Measurements from ENCODE around the gene BUB1B.

Gene BUB1B

DNA sequence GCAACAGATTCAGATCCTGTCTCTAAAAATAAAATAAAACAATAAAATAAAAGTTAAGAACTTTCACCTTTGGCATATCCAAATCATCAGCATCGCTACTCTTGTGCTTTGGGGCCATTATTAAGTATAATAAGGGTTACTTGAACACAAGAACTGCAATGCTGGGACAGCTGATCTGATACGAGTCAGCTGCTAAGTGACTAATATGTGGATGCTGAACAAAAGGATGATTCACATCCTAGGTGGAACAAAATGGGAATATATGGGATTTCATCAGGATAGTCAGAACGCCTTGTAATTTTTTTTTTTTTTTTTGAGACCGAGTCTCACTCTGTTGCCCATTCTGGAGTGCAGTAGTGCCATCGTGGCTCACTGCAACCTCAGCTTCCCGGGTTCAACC is 29.7 kb downstream of the BUB1B start:
- Histone ChIP-seq H3F3A (ENCODE audit: insufficient read depth, low read length) (peaks cover 11% of the 10 kb centered on the region), H3K9me3 (replicated peaks; ENCODE audit: insufficient read depth, low read length) (no peaks in the 10 kb centered on the region), H4K20me1 (ENCODE audit: insufficient read depth, low read length) (no peaks in the 10 kb centered on the region), H3K4me3 (ENCODE audit: low read length) (no peak overlapping the region), H3K36me3 (replicated peaks; ENCODE audit: insufficient read depth, low read length) (peaks cover 22% of the 10 kb centered on the region; the same call in 1 of the 2 replicates), H3K9ac (ENCODE audit: low read length) (no peak overlapping the region), H3K79me2 (ENCODE audit: low read length) (peaks cover 77% of the 10 kb centered on the region), H3K4me1 (ENCODE audit: low read length) (peaks cover 18% of the 10 kb centered on the region), H3K4me2 (ENCODE audit: low read depth, low read length) (peak overlapping the region; percentile 33; the same call in 1 of the 2 replicates), H3K9me2 (replicated peaks; ENCODE audit: insufficient read depth, low read length) (no peaks in the 10 kb centered on the region), H3K27ac (ENCODE audit: low read length) (no peak overlapping the region), H3K27me3 (replicated peaks; ENCODE audit: insufficient read depth, low read length) (no peaks in the 10 kb centered on the region), H2AFZ (ENCODE audit: low read length) (no peak overlapping the region)
- no peak for DNase-seq
- TF ChIP-seq, protein P1, sequence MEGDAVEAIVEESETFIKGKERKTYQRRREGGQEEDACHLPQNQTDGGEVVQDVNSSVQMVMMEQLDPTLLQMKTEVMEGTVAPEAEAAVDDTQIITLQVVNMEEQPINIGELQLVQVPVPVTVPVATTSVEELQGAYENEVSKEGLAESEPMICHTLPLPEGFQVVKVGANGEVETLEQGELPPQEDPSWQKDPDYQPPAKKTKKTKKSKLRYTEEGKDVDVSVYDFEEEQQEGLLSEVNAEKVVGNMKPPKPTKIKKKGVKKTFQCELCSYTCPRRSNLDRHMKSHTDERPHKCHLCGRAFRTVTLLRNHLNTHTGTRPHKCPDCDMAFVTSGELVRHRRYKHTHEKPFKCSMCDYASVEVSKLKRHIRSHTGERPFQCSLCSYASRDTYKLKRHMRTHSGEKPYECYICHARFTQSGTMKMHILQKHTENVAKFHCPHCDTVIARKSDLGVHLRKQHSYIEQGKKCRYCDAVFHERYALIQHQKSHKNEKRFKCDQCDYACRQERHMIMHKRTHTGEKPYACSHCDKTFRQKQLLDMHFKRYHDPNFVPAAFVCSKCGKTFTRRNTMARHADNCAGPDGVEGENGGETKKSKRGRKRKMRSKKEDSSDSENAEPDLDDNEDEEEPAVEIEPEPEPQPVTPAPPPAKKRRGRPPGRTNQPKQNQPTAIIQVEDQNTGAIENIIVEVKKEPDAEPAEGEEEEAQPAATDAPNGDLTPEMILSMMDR (IDR thresholded peaks at IDR 0.05; ENCODE audit: low read length): no peak
- no peak for TF ChIP-seq EZH2 (optimal IDR thresholded peaks at IDR 0.05; ENCODE audit: low read depth, low read length)
- TF ChIP-seq EZH2phosphoT487 (IDR thresholded peaks at IDR 0.05; ENCODE audit: low read length): no peak

DNA sequence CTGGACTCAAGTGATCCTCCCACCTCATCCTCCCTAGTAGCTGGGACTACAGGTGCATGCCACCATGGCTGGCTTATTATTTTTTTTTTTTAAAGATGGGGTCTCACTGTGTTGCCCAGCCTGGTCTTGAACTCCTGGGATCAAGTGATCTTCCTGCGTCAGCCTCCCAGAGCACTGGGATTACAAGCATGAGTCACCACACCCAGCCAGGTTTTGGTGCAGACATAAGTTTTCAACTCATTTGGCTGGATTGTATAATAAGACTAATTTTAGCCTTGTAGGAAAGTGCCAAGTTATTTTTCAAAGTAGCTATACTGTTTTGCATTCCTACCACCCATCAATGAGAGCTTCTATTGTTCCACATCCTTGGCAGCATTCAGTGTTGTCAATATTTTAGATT is 32.1 kb downstream of the BUB1B start:
- Histone ChIP-seq H3K4me2 (ENCODE audit: low read depth, low read length) (no peak overlapping the region), H4K20me1 (ENCODE audit: insufficient read depth, low read length) (no peaks in the 10 kb centered on the region), H2AFZ (ENCODE audit: low read length) (no peak overlapping the region), H3K4me1 (ENCODE audit: low read length) (peaks cover 18% of the 10 kb centered on the region), H3K27me3 (replicated peaks; ENCODE audit: insufficient read depth, low read length) (no peaks in the 10 kb centered on the region), H3K36me3 (replicated peaks; ENCODE audit: insufficient read depth, low read length) (peaks cover 27% of the 10 kb centered on the region; the same call in 1 of the 2 replicates), H3K79me2 (ENCODE audit: low read length) (peaks cover 90% of the 10 kb centered on the region), H3K9me3 (replicated peaks; ENCODE audit: insufficient read depth, low read length) (no peaks in the 10 kb centered on the region), H3K4me3 (ENCODE audit: low read length) (no peak overlapping the region), H3F3A (ENCODE audit: insufficient read depth, low read length) (peaks cover 11% of the 10 kb centered on the region), H3K27ac (ENCODE audit: low read length) (no peak overlapping the region), H3K9me2 (replicated peaks; ENCODE audit: insufficient read depth, low read length) (no peaks in the 10 kb centered on the region), H3K9ac (ENCODE audit: low read length) (no peak overlapping the region)
- DNase-seq: no peak
- TF ChIP-seq EZH2phosphoT487 (IDR thresholded peaks at IDR 0.05; ENCODE audit: low read length): no peak
- TF ChIP-seq, protein P1 (IDR thresholded peaks at IDR 0.05; ENCODE audit: low read length): no peak
- no peak for TF ChIP-seq EZH2 (optimal IDR thresholded peaks at IDR 0.05; ENCODE audit: low read depth, low read length)

DNA sequence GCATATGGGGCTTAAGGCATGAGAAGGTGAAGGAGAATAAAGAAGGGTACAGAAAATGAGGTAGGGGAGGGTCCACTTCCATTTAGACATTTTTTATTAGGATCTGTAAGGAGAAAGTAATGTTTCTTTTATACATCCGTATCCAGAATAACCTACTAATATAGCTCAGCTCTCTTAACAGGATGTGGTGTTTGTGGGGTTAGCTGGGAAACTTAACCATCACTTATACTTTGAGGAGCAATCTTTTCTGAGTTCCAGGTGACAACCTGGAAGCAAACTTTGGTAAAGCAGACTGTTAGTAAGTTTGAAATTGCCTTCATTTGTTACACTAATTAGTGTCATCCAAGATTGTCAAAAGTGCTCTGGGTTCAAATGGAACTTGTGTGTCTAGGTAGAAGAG is 36.6 kb downstream of the BUB1B start:
- no peak for DNase-seq
- Histone ChIP-seq H3K9me3 (replicated peaks; ENCODE audit: insufficient read depth, low read length) (no peaks in the 10 kb centered on the region), H3K9ac (ENCODE audit: low read length) (no peak overlapping the region), H3K4me1 (ENCODE audit: low read length) (no peaks in the 10 kb centered on the region), H3K27ac (ENCODE audit: low read length) (no peak overlapping the region), H3K4me3 (ENCODE audit: low read length) (no peak overlapping the region), H4K20me1 (ENCODE audit: insufficient read depth, low read length) (no peaks in the 10 kb centered on the region), H2AFZ (ENCODE audit: low read length) (no peak overlapping the region), H3K36me3 (replicated peaks; ENCODE audit: insufficient read depth, low read length) (peaks cover 29% of the 10 kb centered on the region; the same call in 1 of the 2 replicates), H3K9me2 (replicated peaks; ENCODE audit: insufficient read depth, low read length) (no peaks in the 10 kb centered on the region), H3K79me2 (ENCODE audit: low read length) (peaks cover 52% of the 10 kb centered on the region), H3K4me2 (ENCODE audit: low read depth, low read length) (no peak overlapping the region), H3K27me3 (replicated peaks; ENCODE audit: insufficient read depth, low read length) (no peaks in the 10 kb centered on the region), H3F3A (ENCODE audit: insufficient read depth, low read length) (no peaks in the 10 kb centered on the region)
- TF ChIP-seq, protein P1 (IDR thresholded peaks at IDR 0.05; ENCODE audit: low read length): no peak
- TF ChIP-seq EZH2phosphoT487 (IDR thresholded peaks at IDR 0.05; ENCODE audit: low read length): no peak
- TF ChIP-seq EZH2 (optimal IDR thresholded peaks at IDR 0.05; ENCODE audit: low read depth, low read length): no peak

Data from MM.1S (cell line).